ENCODE measurements around the gene GABRE. TPM values are rescaled to one million over a fixed set of nuclear protein-coding genes. Genes with fewer than 3 reads are reported as not detected.
A peak's percentile ranks its signal among the peaks of the same experiment; 100 is the strongest.

Gene GABRE
- 1 to 10 TPM; 1.2 to 8.4 (median 5.5) TPM for total RNA-seq
- long read RNA-seq = 0 reads

GRCh38 chrX:151974336-151975227 is at the start of gene GABRE:
Gene GABRE, minus strand, starts transcription at chrX:151974676. Its CDS starts 51 bp downstream, at chrX:151974625.
- intact Hi-C loops (cut with DNase I) = no loop called here
- peak within 1 kb of the TSS; percentile 21 to 28 (median 25) for H3K4me3 ChIP-seq
- 29% methylated on average over 7 of the region's 90 CpGs for whole genome bisulfite sequencing (ENCODE audit: insufficient coverage, low coverage, low lambda C conversion rate, missing lambda C conversion rate)
- DNase-seq (peak in 2 of 3 donors; percentile 45 to 64), ATAC-seq (peak; percentile 65 to 78 (median 74))
- H3K9me3 ChIP-seq = no peaks in the 10 kb centered on the region
- TF ChIP-seq CTCF (IDR thresholded peaks at IDR 0.05) = no peak
- TF ChIP-seq POLR2A (IDR thresholded peaks at IDR 0.05) = peak; percentile 71
- no peaks in the 10 kb centered on the region for H3K27me3 ChIP-seq
- peak within 1 kb of the TSS in 1 of 3 donors; percentile 28 for H3K27ac ChIP-seq
- H3K36me3 ChIP-seq = no peaks in the 10 kb centered on the region
- H3K4me1 ChIP-seq = no peaks in the 10 kb centered on the region

- Histone ChIP-seq H3K4me1 (no peaks in the 10 kb centered on the region), H3K9me3 (no peaks in the 10 kb centered on the region), H3K36me3 (no peaks in the 10 kb centered on the region), H3K27me3 (no peaks in the 10 kb centered on the region), H3K27ac (no peak overlapping the region), H3K4me3 (no peak overlapping the region)
- no peak for ATAC-seq
- DNase-seq = no peak
- intact Hi-C loops (cut with DNase I) = no loop called here
- TF ChIP-seq CTCF (IDR thresholded peaks at IDR 0.05) (no peak), POLR2A (IDR thresholded peaks at IDR 0.05) (no peak)
- WGBS (ENCODE audit: insufficient coverage, low coverage, low lambda C conversion rate, missing lambda C conversion rate) = 71% methylated on average over 3 of the region's 3 CpGs
These were observed 46.4 kb upstream of the GABRE start for GRCh38 chrX:152020888-152021287.

- intact Hi-C loops (cut with DNase I) = no loop called here
- no peak for DNase-seq
These were observed 25.3 kb upstream of the GABRE start for GRCh38 chrX:151999813-152000212.

GRCh38 chrX:151997539-151997938 is 23.1 kb upstream of the GABRE start:
- H3K9me3 ChIP-seq = no peaks in the 10 kb centered on the region
- H3K36me3 ChIP-seq = no peaks in the 10 kb centered on the region
- TF ChIP-seq POLR2A (IDR thresholded peaks at IDR 0.05) (no peak), CTCF (IDR thresholded peaks at IDR 0.05) (no peak)
- WGBS (ENCODE audit: insufficient coverage, low coverage, low lambda C conversion rate, missing lambda C conversion rate) = 52% methylated on average over 1 of the region's 1 CpG
- no peak overlapping the region for H3K27ac ChIP-seq
- H3K27me3 ChIP-seq = no peaks in the 10 kb centered on the region
- no peak overlapping the region for H3K4me3 ChIP-seq
- DNase-seq = no peak
- H3K4me1 ChIP-seq = no peaks in the 10 kb centered on the region
- intact Hi-C loops (cut with DNase I) = no loop called here
- ATAC-seq = no peak

More at GRCh38 chrX:151999813-152000212, 25.3 kb upstream of the GABRE start:
- H3K36me3 ChIP-seq = no peaks in the 10 kb centered on the region
- no peak overlapping the region for H3K4me3 ChIP-seq
- no peak overlapping the region for H3K27ac ChIP-seq
- no peaks in the 10 kb centered on the region for H3K9me3 ChIP-seq
- no peak for TF ChIP-seq CTCF (IDR thresholded peaks at IDR 0.05)
- no peak for TF ChIP-seq POLR2A (IDR thresholded peaks at IDR 0.05)
- no peaks in the 10 kb centered on the region for H3K4me1 ChIP-seq
- ATAC-seq = no peak
- WGBS (ENCODE audit: insufficient coverage, low coverage, low lambda C conversion rate, missing lambda C conversion rate) = 65% methylated on average over 5 of the region's 5 CpGs
- no peaks in the 10 kb centered on the region for H3K27me3 ChIP-seq
